DOHH2 (cell line): Measurements from ENCODE around the gene SLC17A8.

ENCODE experiments used
- CTCF ChIP-seq: fragments of 200-600 bp; sonication (generic); IDR thresholded peaks from one replicate; pipeline ENCODE4 v1.5.1; 2014; ENCODE audit warnings: antibody characterized with exemption, mild to moderate bottlenecking, low read depth, low read length; ENCODE audit not compliant: poor library complexity, severe bottlenecking
- EZH2phosphoT487 ChIP-seq: fragments of 200-600 bp; sonication (generic); IDR thresholded peaks from 2 replicates; pipeline ENCODE4 v1.6.1; 2017; ENCODE audit warnings: borderline replicate concordance, mild to moderate bottlenecking, antibody characterized with exemption, low read length, moderate library complexity, mixed read lengths

- TF ChIP-seq CTCF: no peak
- TF ChIP-seq EZH2phosphoT487: no peak
Observed at GRCh38 chr12:100402763-100403162, 45.9 kb downstream of the SLC17A8 start.
